GM19193 (cell line): ENCODE data around the gene GLIPR1L2.
A peak's percentile ranks its signal among the peaks of the same experiment; 100 is the strongest.

Source experiments
- POLR2A ChIP-seq: IDR thresholded peaks from 4 replicates; pipeline ENCODE4 v1.6.1; 2011; ENCODE audit not compliant: insufficient read depth, insufficient read length; ENCODE audit errors: extremely low read depth

The GLIPR1L2 gene

DNA sequence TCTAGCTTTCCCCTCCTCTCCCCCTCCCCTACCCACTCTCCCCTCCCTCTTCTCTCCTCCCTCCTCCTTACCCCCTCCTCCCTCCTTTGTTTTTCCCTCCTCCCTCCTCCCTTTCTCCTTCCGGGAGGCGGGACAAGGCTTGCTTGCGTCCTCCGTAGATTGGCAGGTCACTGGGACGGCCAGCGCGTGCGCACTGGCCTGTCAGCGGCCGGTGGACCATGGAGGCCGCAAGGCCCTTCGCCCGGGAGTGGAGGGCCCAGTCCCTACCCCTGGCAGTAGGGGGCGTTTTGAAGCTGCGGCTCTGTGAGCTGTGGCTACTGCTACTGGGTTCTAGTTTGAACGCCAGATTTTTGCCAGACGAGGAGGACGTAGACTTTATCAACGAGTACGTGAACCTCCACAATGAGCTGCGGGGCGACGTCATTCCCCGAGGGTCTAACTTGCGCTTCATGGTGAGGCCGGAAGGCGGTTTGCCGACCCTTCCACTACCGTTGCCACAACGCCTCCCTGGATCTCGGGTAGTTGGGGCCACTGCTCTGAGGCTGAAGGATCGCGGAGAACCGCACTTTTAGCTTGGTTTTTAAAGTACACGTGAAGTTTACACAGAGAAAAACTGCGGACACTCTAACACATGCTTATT is at the start of gene GLIPR1L2:
Gene GLIPR1L2 (plus strand): TSS at position 191 of the 640 bp plus-strand sequence. CDS start 28 bp downstream, at position 219.
- TF ChIP-seq POLR2A: peak; percentile 76

DNA sequence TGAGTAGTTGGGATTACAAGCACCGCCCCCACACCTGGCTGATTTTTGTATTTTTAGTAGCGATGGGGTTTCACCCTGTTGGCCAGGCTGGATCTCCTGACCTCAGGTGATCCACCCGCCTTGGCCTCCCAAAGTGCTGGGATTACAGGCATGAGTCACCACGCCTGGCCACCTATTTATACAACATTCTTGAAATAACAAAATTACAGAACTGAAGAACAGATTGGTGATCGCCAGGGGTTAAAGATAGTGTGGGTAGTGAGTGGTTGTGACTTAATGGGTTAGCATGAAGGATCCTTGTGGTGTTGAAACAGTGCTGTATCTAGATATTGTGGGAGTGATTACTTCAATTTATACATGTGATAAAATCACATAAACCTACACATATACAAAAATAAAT is 49.0 kb upstream of the GLIPR1L2 start:
- TF ChIP-seq POLR2A: no peak

GRCh38 chr12:75345531-75345930 is 45.4 kb upstream of the GLIPR1L2 start:
- no peak for TF ChIP-seq POLR2A

DNA sequence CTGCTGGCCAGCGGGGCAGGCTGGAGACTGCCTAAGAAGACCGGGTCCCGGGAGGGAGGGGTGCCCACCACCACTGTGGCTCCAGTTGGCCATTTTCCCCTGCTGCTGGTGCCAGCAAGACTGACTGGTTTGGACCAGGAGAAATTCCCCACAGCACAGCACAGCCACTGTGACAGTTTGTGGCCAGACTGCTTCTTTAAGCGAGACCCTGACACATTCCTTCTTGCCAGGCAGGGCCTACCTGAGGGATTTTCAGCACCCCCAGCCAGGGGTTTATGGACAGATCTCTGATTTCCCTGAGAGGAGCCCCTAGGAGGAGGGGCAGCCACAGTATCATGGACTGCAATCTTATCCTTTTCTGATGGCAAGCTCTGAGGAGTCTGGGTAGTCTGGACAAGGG is 40.9 kb upstream of the GLIPR1L2 start:
- TF ChIP-seq POLR2A: no peak

DNA sequence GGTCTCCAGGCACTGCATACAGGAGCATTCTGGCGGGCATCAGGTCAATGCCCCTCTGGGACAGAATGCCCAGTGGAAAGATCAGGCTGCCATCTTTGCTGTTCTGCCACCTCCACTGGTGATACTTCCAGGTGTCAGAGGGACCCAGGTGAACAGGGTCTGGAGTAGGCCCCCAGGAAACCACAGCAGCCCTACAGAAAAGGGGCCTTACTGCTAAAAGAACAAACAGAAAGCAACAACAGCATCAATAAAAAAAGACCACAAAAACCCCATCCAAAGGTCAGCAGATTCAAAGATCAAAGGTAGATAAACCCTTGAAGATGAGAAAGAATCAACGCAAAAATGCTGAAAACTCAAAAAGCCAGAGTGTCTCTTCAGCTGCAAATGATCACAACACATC is 40.5 kb upstream of the GLIPR1L2 start:
- no peak for TF ChIP-seq POLR2A

DNA sequence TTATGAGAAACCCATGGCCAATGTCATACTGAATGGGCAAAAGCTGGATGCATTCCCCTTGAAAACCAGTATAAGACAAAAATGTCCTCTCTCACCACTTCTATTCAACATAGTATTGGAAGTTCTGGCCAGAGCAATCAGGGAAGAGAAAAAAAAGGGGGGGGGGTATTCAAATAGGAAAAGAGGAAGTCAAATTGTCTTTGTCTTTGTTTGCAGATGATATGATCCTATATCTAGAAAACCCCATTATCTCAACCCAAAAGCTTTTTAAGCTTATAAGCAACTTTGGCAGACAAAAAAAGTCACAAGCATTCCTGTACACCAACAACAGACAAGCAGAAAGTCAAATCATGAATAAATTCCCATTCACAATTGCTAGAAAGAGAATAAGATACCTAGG is 36.9 kb upstream of the GLIPR1L2 start:
- TF ChIP-seq POLR2A: no peak

- TF ChIP-seq POLR2A: no peak
These were observed 30.0 kb upstream of the GLIPR1L2 start for GRCh38 chr12:75360920-75361319.

DNA sequence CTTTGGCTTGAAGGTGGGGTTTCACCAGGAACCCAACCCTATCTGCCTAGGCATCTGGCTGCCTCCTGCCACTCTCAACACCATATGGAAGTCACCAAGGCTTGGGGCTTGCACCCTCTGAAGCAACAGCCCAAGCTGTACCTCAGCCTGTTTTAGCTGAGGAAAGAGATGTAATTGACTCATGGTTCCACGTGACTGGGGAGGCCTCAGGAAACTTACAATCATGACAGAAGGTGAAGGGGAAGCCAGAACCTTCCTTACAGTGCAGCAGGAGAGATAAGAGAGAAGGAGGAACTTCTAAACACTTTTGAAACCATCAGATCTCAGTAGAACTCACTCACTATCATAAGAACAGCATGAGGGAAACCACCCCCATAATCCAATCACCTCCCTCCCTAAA is 29.5 kb upstream of the GLIPR1L2 start:
- TF ChIP-seq POLR2A: no peak

- no peak for TF ChIP-seq POLR2A
These were observed 26.0 kb upstream of the GLIPR1L2 start for GRCh38 chr12:75364919-75365318.

DNA sequence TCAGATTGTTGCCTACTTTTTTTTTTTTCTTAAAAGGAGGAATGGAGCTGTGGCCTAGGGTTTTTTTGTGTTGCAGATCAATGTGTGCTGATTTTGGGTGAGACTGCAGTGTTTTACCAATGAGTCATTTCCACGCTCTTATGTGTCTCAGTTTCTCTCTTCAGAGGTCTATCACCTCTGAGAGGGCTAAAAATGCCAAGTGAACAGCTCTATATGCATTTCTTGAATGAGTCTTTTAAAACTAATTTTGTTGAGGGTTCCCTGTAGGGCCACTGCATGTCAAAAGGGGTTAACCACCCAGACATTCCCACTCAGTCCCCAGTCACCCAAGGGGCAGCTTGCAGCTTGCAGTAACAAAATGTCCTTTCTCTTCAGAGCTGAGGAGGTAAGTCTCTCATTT is 24.3 kb upstream of the GLIPR1L2 start:
- TF ChIP-seq POLR2A: no peak

DNA sequence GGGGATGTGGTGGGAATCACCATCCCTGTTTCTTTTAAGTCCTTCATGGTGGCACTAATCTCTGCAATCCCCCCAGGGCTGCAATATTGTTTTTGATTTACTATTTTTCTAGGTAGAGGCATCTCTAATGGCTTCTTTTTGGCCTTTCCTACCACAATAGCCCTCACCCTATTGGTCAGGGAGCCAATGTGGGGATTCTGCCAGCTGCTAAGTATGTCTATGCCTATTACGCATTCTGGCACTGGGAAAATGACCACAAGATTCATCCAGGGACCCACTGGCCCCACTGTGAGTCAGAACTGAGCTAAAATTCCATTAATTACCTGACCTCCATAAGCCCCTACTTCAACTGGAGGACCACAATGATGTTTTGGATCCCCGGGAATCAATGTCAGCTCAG is 15.9 kb upstream of the GLIPR1L2 start:
- no peak for TF ChIP-seq POLR2A

- no peak for TF ChIP-seq POLR2A
These were observed 12.5 kb upstream of the GLIPR1L2 start for GRCh38 chr12:75378354-75378753.

DNA sequence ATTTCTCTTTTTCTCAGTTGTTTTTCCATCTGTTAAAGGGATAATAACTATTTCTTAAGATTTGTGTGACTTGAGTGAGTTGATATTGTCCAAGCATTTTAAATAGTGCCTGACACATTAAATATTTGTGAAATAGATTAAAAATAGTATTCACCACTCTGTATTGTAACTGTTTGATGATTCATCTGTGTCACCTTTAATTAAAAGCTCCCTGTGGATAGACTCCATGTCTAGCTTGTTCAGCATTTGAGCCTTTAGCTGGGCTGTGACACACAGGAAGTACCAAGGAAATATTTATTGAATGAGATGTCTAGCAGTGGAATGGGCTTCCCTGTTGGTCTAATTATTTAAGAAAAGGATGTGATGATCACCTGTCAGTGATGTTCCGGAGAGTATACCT is 1.8 kb upstream of the GLIPR1L2 start:
- no peak for TF ChIP-seq POLR2A

DNA sequence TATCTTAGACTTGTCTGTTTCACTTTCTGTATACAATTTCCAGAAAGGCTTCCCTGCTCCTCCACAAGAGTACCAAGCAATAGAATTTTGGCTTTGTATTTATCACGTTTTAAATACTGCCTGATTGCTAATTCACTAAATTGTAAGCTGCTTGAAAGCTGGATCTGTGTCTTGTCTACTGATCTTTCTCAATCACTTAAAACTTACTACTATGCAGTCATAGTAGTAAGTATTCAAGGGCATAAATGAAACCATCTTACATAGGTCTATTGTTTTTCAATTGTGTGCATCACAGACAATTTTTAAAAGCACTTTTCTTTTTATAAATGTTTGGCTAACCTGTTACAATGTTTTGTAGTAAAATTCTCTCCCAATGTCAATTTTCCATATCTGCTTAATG is 1.2 kb upstream of the GLIPR1L2 start:
- no peak for TF ChIP-seq POLR2A

DNA sequence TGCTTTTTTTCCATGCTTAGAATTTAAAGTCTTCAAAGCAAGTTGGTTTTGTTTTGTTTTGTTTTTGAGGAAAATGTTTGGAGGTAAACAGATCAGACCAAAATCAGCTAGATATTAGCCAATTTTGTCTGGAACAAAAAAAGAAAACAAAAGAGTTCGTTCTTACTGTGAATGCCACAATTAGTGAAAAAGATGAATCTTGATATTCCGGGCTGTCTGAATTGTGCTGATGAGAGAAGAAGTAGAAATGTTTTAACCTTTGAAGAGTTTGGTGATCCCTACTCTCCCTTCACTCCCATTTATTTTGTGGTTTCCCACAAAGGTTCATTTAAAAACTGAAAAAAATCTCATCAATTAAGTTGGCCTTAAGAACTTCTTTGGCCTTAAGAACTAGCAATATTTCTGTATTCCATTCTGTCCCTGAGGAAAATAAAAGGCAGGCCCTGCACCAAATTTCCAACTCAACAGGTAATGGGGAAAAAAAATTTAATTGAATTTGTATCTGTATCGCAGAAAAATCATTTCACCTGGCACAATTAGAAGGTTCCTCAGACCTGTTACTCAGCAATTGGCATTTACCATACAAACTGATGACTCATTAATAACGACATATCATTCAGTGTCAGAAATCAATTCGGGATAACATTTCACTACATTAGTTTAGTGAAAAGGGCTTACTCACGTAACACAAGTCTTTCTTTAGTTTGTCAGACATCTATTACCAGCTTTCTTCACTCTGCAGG is 562 bp upstream of the GLIPR1L2 start:
- TF ChIP-seq POLR2A: no peak

GRCh38 chr12:75404231-75404630 is 13.3 kb downstream of the GLIPR1L2 start:
- TF ChIP-seq POLR2A: no peak
